GM21390 (cell line): ENCODE results near the gene ZDHHC11B.

Experiments used
- ATAC-seq: cut with Tn5 transposase; IDR thresholded peaks from one replicate; pipeline ENCODE4 v1.9.1; 2021; ENCODE audit not compliant: unreplicated experiment

ZDHHC11B gene

DNA sequence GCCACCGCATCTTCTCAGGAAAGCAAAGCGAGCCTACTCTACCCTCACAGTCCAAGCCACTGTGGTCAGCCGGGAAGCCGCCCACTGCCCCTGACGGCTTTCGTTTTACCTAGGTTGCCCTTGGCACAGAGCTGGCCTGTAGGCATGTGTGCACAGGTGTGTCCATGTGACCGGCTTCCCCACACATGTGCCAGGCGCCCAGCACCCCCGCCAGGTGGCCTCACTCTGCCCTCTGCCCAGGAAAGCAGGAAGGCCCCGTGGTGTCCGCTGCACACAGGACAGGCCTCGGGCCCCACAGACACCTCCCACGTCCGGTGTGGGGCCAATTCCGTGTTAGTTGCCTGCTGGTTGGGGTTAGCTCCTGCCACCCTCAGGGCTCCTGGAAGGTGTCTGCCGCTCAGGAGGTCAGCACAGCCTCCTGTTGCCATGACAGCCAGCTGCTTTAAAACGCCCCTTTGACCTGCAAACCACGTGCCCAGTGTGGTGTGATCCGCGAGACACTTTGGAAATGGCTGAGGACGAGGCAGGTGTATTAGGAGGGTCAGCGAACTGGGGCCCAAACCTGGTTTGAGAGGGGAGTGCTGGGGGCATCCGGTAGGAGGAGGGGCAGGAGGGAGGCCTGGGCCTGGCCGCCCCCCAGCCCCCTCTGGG, 120.1 kb downstream of the ZDHHC11B start:
- no peak for ATAC-seq

DNA sequence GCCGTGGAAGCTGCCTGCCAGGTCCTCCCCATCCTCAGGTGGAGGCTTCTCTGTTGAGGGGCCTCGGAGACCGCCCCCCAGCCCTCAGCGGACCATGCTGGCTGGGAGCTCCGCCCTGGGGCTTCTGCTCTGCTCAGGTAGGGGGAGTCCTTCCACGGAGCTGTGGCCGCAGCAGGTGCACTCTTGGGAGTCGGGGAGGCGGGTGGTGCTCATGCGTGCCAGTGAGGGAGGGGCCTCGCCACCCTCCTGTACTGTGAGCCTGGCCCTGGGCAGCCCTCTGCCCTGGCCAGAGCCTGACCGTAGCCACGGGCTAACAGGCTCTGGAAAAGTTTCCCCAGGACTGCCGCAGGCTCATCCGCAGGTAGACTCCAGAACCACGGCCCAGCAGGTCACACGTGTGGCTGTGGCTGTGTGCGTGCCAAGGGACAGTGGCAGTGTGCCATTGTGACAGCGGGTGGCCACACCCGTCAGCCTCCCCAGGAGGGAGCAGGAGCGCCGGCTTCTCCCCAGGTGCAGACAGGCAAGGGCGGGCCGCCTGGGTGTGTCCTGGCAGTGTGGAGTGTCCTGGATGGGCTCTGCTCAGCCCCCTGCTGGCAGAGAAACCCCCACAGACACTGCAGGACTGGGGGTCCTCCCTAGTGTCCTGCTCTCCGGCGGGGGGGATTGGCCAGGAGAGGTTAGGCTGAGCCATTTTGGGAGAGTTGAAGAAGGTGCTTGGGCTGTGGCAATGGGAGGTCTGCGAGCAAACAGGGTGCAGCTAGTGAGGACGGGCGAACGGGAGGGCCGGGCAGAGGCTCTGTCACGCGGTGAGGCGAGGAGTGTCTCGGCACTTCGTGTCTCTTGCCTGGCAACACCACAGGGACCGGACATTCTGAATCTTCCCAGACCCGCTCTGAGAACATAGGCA, 120.8 kb downstream of the ZDHHC11B start:
- no peak for ATAC-seq

DNA sequence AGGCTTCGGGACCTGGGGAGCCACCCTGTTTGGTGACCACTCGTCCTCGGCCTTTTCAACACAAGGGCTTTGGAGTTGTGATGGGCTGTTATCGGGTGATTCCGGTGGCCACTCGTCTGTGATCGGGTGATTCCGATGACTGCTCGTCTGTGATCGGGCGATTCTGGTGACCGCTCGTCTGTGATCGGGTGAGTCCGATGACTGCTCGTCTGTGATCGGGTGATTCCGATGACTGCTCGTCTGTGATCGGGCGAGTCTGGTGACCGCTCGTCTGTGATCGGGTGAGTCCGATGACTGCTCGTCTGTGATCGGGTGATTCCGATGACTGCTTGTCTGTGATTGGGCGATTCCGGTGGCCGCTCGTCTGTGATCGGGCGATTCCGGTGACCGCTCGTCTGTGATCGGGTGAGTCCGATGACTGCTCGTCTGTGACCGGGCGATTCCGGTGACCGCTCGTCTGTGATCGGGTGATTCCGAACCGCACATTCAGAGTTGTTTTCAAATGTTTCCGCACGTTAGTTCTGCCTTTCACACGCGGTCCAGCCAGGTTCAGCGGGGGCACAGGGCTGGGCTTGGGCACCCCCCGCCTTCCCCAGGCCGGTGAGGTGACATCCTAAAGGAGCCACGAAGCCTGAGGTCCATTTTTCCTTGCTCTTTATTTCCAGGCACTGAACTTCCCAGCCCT, 121.6 kb downstream of the ZDHHC11B start:
- ATAC-seq = no peak

DNA sequence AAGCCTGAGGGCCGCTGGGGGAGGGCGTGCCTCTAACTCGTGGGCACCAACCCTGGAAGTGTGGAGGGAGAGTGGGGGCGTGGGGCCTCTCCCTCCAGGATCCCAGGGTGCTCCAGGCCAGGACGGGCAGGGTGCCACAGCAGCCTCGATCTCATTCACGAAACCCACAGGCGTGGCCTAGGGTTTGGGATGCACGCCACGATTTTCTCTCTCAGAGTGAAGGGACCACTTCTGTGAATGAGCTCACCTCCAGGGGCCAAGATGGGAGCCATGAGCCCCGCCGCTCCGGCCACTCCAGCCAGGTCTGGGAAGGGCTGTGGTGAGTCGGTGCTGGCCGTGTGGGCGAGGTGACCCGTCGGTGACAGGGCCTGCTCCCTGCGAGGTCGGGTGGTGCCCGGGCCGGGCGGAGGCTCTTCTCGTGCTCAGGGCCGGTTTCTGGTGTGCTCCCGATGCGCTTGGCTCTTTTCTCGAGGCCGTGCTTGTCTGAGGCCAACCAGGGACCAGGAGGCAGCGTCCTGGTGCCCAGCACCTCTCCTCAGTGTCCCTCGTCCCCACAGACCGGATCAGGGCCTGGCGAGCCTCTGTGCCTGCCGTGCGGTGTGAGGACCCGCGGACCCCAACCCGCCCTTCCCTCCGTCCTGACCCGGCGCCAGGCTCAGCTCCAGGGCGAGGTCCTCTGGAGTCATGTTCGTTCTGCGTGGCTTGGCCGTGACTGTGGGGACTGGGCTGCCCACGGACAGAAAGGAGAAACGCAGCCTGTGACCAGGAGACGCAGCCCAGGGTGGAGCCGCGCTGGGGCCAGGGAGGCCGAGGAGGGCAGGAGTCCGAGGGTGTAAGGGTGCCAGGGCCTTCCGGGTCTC, 122.4 kb downstream of the ZDHHC11B start:
- no peak for ATAC-seq

DNA sequence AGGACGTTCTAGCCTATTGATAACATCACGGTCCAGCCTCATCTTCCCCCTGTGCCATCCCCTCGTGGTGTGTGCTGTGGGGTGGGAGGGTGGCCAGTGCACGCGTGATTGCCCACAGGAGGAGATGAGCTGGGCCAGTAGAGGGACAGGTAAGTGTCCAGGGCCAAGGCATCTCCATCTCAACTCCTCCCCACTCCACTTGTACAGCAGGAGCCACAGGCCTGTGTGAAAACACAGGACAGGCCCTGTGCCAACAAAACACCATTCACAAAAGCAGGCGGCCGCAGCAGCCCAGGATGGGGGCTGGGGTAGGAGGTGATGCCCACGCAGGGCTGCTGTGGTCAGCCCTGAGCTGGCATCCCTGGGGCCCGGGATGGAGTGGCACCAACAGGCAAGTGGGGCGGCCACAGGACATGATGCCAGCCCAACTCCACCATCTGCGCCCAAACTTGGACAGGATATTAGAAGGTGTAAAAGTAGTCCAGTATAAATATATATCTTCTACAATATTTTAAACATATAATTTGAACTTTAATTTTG, 124.0 kb downstream of the ZDHHC11B start:
- ATAC-seq = no peak
